8988T (cell line): ENCODE data around the gene PRKAB2.
"Not testable (repeated sequence)": the region's sequence is repeated elsewhere in the genome, so short reads cannot be mapped to it uniquely, and the experiment has no call there.

ENCODE experiments used
- DNase-seq: peaks from one replicate; pipeline ENCODE4 v3.0.0; 2011

PRKAB2 gene

DNA sequence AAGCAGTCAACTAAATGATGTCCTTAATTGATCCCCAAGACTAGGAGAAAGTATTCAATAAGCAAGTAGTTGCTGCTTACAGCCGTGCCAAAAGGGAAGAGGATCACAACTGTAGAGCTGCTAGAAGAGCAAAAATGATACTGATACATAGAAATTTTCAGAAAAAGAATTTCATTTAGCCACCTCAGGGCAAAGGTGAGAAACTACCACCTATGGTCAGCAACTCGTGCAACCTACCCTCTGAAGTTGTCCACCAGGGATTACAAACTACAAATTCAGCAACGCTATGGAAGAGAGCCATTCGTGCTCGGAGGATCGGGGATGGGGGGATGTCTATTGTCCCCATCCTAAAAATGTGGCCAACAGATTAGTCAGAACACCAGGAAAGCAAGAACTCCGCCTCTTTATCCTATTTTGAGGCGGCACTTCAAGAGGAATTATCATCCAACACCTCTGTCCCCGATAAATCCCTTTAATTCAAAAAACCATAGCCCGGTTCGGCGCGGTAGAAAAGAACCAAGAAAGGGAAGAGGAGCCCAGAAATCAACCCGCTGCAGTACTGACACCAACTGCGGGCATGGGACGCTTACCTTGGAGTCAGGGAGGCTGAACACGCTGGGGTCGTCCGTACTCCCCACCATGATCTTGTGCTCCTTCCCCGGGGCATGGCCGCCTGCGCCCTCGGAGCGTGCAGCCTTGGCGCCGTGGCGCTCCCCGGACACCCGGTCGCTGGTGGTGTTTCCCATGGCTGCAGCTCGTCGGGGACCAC lies 687 bp downstream of the PRKAB2 start:
- DNase-seq = no peak

DNA sequence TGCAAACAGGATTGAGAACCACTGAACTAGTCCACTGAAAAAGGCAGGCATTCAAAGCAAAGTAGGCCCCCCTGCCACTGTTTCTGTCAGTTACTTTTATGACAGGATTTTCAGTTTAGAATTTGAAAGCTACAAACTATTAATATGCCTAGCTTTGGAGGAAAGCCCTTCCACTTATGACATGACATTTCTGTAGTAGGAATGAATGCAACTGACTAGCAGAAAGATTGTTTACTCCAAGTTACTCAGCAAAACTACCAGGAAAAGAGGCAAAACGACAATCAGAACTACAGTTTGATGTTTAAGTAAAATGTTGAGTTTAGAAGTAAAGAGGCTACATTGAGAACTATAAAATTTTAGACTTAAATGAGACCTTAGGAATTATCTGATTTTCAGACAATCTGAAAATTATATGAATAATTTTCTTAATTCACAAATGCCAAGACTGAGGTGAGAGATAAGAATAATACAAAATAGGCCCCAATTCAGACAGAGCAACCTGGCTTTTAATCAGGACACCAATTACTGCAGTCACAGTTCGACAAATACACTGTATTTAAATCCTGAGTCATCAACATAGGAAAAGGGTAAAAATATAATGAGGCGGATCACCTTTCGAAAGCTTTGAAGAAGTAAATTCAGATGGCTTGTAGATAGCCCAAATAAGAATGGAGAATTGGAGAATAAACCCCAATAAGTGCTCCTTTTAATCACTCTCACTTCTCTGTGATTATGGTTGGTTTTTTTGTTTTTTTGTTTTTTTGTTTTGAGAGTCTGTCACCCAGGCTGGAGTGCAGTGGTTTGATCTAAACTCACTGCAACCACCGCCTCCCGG lies 2.2 kb downstream of the PRKAB2 start:
- no peak for DNase-seq

DNA sequence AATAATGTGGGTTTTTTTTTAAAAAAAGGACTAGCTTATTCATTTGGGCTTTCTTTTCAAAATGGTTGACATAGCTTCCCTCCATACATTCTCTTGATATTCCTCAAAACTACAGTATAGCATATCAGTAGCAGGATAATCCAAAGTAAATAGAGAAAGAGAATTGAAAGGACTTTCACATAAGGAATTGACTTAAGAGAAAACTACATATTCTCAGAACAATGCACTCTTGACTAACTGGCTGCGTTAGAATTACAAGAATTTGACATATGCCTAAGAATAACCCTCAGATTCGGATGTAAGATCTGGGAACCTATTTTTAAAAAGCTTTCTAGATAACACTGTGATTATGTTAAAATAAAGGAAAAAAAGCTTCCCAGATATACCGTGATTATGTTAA lies 3.1 kb downstream of the PRKAB2 start:
- no peak for DNase-seq

DNA sequence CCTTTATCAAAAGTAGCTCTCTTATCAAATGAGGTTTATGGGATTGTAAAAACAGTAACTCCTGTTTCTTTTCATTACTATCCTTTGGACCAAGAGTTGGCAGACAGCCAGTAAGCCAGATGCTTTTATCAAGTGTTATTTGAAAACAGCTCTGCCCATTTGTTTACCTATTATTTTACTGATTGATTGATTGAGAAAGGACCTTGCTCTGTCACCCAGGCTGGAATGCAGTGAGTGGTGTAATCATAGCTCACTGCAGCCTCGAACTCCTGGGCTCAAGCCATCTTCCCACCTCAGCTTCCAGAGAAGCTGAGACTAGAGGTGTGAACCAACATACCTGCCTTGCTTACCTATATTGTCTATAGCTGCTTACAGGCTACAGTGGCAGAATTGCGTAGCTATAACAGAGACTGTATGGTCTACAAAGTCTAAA lies 3.6 kb downstream of the PRKAB2 start:
- no peak for DNase-seq

DNA sequence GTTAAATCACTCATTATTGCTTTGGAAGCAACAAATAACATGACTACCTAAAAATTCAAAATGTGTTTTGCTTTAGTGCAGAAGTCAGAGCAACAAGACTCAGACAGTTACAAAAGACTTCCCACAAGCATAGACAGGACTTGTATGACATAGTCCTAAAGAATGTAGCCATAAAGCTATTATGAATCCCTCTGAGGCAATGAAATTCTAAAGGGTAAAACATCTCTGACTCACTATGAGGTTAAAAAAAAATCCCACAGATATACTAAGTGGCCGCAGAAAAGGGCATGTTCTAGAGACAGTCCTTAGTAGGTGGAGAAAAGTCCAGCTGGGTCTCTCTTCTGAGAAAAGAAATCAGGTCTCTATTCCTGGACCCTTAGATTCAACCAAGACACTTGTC lies 4.9 kb downstream of the PRKAB2 start:
- no peak for DNase-seq

DNA sequence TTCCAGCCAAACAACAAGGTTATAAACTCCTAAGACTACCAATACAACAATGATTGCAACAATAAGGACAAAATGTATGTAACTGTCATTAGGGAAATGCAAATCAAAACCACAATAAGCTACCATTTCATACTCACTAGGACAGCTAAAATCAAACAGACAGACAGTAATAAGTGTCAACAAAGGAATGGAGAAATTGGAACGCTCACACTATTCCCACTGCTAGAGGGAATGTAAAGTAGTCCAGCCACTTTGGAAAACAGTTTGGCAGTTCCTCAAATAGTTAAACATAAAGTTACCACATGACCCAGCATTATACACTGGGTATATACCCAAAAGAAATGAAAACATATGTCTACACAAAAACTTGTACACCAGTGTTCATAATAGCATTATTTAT lies 9.3 kb downstream of the PRKAB2 start:
- DNase-seq = no peak

DNA sequence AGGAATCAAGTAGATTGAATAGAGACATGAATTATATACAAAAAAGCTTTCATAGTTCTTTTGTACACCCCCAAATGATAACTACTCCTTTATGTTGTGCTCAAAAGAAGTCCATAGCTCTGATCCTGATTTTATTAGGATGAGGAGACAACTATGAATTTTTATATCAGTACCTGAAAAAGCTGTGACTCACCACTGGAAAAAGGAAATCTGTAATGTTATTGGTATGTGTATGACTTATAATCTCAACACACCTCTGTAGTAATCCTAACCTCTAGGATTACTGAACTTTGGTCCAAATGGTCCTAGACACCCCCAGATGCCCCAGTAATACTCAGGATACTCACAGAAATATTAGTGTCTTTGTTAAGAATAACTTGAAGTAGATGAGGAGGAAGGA lies 10.2 kb downstream of the PRKAB2 start:
- no peak for DNase-seq

DNA sequence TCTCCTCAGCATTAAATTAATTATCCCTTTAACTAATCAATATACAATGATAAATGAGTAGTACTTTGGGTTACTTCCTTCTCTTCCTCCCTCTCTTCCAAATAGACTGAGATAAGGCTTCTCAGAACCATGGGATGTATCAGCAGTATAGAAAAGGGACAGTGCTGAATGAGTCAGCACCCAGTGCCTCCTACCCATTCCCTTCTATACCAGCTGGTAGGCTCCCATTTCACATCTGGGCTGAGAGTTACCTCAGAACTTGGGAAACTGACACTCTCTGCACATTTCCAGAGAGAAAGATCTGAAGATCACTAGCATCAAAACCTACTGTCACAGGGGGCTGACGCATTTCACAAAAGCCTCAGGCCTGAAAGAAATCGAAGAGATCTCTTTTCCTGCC lies 15.2 kb downstream of the PRKAB2 start:
- DNase-seq = not testable (repeated sequence)

DNA sequence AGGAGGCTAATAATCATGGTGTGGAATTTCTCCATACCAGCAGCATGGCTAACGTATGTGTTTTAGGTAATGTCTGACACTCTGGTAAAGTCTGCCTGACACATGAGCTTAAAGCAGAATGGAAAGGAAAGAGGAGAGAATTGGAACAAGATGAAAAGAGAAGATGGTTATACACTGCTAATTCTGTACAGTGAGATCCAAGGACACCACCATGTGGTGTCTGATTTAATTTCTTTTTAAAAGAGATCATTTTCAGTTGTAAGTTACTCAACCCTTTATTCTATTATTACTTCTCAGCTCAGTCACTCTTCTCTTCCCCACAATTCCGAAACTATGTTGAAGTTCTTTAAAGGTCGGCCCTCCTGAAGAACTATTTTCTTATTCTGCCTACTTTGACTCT lies 15.6 kb downstream of the PRKAB2 start:
- DNase-seq = no peak

DNA sequence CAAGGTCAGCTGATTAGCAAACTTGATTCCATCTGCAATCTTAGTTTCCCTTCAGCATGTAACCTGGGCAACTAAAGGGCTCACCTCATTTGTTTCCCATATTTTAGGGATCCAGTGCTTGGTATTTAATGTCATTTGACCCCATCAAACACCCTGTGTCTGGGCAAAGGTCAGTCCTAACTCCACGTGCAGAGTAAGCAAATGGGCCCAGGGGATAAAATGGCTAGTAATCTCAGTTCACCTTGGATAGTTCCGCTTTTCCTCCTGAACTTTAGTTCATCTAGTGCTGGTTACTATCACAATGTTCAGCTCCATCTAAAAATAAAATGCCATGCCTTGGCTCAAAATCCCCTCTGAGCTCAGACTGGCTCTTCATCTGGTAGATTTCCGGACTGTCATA lies 19.5 kb downstream of the PRKAB2 start:
- no peak for DNase-seq

DNA sequence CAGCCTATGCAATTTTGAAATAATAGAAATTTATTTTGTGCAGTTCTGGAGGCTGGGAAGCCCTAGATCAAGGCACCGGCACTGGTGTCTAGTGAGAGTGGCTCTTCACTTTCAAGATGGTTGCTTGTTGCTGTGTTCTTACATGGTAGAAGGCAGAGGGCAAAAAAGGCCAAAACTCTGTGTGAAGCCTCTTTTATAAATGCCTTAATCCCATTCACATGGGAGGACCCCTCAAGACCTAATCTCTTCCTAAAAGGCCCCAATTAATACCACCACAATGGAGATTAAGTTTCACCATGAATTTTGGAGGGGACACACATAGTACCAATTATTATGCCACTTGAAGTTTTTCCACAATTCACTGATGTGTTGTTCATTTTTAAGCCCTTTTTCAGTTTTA lies 21.0 kb downstream of the PRKAB2 start:
- DNase-seq = no peak

DNA sequence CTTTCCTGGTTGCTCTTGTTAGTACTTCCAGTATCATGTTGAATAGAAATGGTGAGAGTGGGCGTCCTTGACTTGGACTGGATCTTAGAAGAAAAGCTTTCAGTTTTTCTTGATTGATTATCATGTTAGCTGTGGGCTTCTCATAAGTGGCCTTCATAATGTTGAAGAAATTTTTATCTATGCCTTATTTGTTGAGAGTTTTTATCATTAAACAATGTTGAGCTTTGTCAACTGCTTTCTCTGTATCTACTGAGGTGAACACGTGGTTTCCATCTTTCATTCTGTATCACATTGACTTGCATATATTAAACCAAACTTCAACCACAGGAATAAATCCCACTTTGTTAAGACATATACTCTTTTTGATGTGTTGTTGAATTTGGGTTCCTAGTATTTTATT lies 29.4 kb downstream of the PRKAB2 start:
- no peak for DNase-seq

DNA sequence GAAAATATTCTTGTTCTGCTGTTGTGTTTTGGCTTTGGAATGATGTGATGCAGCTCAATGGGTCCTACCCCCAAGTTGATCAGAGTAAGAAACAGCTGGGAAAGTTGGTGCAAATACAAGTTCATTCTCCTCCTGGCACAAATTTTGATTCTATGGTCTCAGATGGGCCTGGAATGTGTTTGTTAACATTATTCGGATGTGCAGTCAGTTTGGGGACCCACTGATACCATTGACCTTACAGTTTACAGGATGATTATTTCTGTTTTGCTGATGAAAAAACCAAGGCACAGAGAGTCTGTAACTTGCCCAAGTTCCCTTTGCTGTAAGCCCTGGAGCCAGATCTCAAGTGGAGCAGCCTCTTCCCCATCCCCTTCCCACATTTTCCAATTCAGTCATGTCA lies 41.5 kb downstream of the PRKAB2 start:
- DNase-seq = not testable (repeated sequence)

DNA sequence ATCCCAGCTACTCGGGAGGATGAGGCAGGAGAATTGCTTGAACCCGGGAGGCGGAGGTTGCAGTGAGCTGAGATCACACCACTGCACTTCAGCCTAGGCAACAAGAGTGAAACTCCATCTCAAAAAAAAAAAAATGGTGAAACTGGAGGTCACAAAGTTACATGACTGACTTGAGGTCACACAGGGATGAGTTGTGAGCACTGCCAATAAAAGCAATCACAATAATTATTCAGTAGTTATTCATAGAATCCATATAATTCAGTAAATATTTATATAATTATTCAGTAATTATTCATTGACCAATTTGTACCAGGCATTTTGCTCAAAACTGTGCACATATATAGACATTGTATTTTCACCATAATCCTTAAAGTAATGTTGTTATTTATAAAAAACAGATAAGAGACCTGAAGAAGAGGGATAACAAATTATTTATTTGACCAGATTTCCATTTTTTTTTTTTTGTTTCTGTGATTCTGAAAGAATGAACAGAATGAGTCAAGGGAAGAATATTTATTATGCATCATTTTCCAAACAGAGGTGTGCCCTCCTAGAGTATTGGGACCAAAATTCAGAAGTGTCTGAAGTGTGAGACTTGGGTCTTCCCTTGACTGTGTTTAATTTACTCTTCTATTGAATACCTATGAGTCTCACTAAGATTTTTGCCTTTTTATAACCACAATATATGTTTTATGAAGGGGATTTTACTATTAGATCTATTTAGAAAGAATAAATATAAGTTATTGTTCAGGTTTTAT lies 43.0 kb downstream of the PRKAB2 start:
- no peak for DNase-seq

DNA sequence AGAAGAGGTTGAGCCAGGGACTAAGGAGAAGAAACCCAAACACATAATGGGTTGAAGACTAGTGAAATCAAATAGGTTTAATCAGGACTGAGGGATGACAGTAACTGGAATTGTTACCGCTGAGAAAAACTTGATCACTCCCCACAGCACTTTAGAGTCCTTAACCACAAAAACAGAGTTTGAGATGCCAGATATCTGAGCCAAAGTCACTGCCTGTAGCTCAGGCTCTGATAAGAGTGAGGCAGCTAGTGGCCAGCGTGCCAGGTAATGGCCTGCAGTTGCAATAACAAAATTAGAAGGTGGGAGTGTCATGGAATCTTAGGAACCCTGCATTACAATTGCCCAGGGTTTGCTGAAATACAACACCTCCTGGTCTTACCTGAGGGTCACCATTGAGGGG lies 48.0 kb downstream of the PRKAB2 start:
- no peak for DNase-seq

DNA sequence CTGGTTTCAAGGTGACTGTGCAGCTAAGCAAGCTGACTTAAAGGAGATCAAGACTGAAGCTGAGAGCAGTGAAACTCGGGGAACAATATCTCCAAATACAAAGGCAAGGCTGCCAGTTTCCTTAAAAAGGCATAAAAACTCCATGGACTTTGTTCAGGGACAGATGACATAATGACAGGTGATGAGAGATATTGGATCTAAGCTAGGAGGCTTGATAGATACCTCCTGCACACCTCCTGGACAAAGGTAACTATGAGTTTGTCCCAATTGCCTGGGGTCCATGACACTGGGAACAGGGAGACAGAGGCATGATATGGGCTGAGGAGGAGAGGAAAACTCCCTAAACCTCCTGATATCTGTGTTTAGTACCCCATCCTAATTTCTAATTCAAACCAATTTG lies 55.2 kb downstream of the PRKAB2 start:
- DNase-seq = no peak

DNA sequence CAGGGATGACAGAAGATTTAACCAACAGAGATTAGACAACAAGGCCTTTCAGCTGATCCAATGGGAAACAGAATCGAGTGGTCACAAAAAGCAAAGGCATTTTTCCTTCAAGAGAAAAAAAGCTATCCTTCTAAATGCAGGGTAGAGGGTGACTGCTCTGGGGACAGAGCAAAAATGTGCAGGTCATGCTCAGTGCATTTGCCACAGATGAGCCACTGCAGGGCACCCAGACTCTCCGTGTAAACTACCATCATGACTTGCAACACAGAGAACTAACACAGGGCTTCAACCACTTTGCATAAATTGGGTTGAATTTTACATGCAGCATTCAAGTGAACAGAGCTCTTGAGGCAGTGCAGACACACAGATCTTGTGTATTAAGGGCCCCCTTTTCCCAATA lies 56.8 kb downstream of the PRKAB2 start:
- DNase-seq = no peak

DNA sequence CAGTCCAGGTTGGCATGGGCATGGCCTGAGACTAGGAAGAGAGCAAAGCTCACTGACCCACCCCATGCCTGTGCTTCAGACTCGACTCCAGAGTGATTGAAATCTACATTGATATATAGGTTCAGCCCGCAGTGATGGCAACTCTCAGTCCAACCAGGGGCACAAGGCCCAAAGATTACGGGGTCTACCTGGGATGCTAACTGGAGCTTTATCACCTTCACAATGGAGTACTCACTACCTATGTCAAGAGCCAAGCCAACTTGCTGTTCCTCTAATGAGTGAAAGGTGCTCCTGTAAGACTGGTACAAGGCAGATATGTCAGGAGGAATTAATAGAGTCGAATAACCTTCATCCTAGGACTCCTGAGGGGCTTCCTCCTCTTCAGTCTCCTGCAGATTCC lies 57.2 kb downstream of the PRKAB2 start:
- not testable (repeated sequence) for DNase-seq

DNA sequence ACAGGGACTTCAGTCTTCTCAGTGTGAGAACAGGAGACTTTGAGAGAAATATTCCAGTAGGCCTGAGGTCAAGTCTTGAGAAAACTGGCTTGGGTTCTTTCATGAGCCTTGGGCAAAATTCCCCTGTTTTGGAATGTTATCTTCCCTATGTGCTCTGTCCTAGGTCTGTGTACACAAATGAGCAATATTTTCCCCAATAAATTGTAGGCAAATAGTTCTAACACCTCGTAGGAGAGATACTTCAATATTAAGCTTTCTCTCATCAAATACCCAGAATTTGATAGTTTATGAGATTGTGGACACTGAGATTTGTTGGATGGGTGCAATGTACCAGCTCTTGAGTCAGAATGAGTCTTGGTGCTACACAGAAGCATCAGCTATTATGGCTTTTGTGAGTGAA lies 57.9 kb downstream of the PRKAB2 start:
- not testable (repeated sequence) for DNase-seq

DNA sequence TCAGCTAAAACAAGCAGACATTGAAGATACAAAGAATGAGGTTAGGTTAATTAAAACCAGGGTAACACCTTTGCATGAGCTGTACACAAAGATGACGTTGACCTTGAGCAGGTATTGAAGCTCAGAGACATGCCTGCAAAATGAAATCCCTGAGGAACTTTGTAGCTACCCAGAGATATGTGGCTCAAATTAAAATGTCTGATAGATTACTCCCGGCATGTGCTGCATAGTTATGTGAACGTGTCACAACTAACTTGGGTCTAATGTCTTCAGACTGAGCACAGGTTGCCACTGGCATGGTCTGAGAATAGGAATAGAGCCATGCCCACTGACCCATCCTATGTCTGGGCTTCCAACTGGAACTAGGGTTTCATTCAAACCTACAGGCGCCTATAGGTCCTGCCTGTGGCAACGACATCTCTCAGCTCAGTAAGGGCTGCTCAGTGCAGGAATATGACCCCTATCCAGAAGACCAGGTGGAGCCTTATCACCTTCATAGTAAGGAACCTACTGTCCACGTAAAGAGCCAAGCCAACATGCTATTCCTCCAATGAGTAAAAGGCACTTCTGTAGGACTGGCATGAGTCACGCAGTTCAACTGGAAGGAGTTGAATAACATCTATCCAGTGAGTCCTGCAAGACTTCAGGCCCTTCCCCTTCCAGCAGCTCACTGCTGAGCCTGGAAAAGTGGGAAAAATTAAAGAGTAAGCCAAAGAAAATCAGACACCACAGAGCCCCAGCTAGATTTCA lies 60.7 kb downstream of the PRKAB2 start:
- no peak for DNase-seq

DNA sequence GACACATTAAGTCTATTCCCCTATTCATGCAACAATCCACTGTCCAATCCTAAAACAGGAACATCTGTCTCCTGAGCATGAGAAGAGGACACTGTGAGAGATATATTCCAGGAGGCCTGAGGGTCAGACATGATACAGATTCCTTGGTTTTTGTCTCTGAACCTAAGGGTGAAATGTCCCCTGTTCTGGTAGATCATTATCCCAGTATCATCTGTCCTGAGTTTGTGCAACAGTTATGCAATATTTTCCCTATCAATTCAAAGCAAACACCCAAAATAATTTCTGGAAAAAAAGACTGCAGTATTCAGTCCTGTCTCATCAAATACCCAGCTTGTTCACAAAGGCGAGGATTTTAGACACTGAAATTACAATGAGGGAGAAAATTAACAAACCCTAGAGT lies 61.4 kb downstream of the PRKAB2 start:
- DNase-seq = no peak

DNA sequence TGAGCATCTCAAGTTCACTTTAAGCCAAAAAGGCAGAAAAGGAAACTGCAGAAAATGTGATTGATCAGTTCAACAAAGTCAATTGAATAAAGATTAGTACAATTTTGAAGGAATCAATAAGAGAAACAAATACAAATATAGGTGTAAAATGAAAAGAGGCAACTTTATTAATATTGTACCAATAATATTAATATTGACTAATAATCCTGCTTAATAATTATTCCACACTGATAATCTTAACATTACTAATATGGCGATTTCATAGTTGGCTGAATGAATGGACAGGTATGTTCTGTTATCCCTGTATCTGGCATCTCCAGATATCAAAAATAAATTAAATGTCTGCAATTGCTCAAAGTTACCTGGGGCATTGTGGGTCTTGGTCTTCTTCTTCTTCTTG lies 61.8 kb downstream of the PRKAB2 start:
- no peak for DNase-seq

DNA sequence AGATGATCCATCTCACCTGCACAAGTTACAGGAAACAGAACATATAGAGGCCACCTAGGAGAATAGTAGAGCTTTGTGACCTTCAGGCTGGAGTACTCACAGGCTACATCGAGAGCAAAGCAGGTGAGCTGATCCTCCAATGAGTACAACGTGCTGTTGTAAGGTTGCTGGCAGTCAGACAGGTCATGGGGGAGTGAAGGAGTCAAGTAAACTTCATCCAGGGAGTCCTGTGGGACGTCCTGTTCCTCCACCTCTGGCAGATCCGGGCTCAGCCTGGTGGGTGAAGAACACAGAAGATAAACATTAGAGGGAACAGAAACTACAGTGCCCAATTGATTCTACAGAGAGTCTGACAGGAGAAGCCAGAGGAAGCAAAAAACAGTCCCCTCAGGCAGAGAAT lies 62.5 kb downstream of the PRKAB2 start:
- DNase-seq = no peak
